IMR-90 (cell line): ENCODE measurements around the gene PLCH2.

Source experiments
- POLR2A ChIP-seq: IDR thresholded peaks from 2 replicates; pipeline ENCODE4 v1.6.1; 2012; ENCODE audit warnings: mild to moderate bottlenecking, low read depth, low read length
- RFX5 ChIP-seq: IDR thresholded peaks from 2 replicates; pipeline ENCODE4 v1.8.0; 2012; ENCODE audit warnings: low read depth, mild to moderate bottlenecking, low read length, moderate library complexity

- TF ChIP-seq POLR2A (no peak), RFX5 (no peak)
Measured at GRCh38 chr1:2538872-2539271, 62.8 kb downstream of the PLCH2 start.
